HEK293T (cell line): ENCODE results near the gene EPHA4.

Experiments used
- CTCF ChIA-PET: fragments of 350-600 bp; formaldehyde crosslinking; extraction: SDS; loops from one replicate; lab custom pipeline; 2021; ENCODE audit warnings: antibody characterized with exemption, inconsistent platforms; lab: Yijun Ruan, JAX
- POLR2A ChIA-PET: fragments of 350-600 bp; formaldehyde crosslinking; extraction: SDS; loops from one replicate; lab custom pipeline; 2020; ENCODE audit warnings: antibody characterized with exemption, inconsistent platforms; lab: Yijun Ruan, JAX
- DNase-seq: peaks from one replicate; pipeline ENCODE4 v3.0.0; 2012; ENCODE audit warnings: mixed read lengths; ENCODE audit errors: extremely low spot score
- ARNT ChIP-seq: fragments of 450-650 bp; IDR thresholded peaks from 2 replicates; pipeline ENCODE4 v1.6.1; 2017; ENCODE audit warnings: mild to moderate bottlenecking
- BHLHE40 ChIP-seq: fragments of 450-650 bp; IDR thresholded peaks from 2 replicates; pipeline ENCODE4 v1.6.1; 2016; ENCODE audit warnings: mild to moderate bottlenecking, moderate library complexity, borderline replicate concordance
- CTBP1 ChIP-seq: fragments of 450-650 bp; IDR thresholded peaks from 2 replicates; pipeline ENCODE4 v1.6.1; 2016; ENCODE audit warnings: borderline replicate concordance
- ELF4 ChIP-seq: fragments of 450-650 bp; IDR thresholded peaks from 2 replicates; pipeline ENCODE4 v1.6.1; 2017; ENCODE audit warnings: antibody characterized with exemption
- FOXA1 ChIP-seq: fragments of 450-650 bp; IDR thresholded peaks from 2 replicates; pipeline ENCODE4 v1.6.1; 2016; ENCODE audit warnings: mild to moderate bottlenecking
- FOXK2 ChIP-seq: fragments of 450-650 bp; IDR thresholded peaks from 2 replicates; pipeline ENCODE4 v1.6.1; 2016; ENCODE audit warnings: mild to moderate bottlenecking
- FOXM1 ChIP-seq: fragments of 450-650 bp; IDR thresholded peaks from 2 replicates; pipeline ENCODE4 v1.6.1; 2017; ENCODE audit warnings: mild to moderate bottlenecking, borderline replicate concordance
- HDGF ChIP-seq: fragments of 450-650 bp; IDR thresholded peaks from 2 replicates; pipeline ENCODE4 v1.6.1; 2017; ENCODE audit warnings: antibody characterized with exemption, borderline replicate concordance
- L3MBTL2 ChIP-seq: fragments of 450-650 bp; conservative IDR thresholded peaks from 2 replicates; pipeline ENCODE4 v1.6.1; 2016; ENCODE audit warnings: mild to moderate bottlenecking
- LEF1 ChIP-seq: fragments of 450-650 bp; IDR thresholded peaks from 2 replicates; pipeline ENCODE4 v1.6.1; 2017; ENCODE audit warnings: mild to moderate bottlenecking, borderline replicate concordance
- NFRKB ChIP-seq: fragments of 450-650 bp; IDR thresholded peaks from 2 replicates; pipeline ENCODE4 v1.6.1; 2016; ENCODE audit warnings: mild to moderate bottlenecking, moderate library complexity
- PKNOX1 ChIP-seq: fragments of 450-650 bp; IDR thresholded peaks from 2 replicates; pipeline ENCODE4 v1.6.1; 2016
- SP1 ChIP-seq: fragments of 450-650 bp; IDR thresholded peaks from 2 replicates; pipeline ENCODE4 v1.6.1; 2017
- SUZ12 ChIP-seq: fragments of 450-650 bp; IDR thresholded peaks from 2 replicates; pipeline ENCODE4 v1.6.1; 2016; ENCODE audit warnings: mild to moderate bottlenecking
- TARDBP ChIP-seq: fragments of 450-650 bp; IDR thresholded peaks from 2 replicates; pipeline ENCODE4 v1.6.1; 2016
- ZNF384 ChIP-seq: fragments of 450-650 bp; IDR thresholded peaks from 2 replicates; pipeline ENCODE4 v1.6.1; 2016

The EPHA4 gene

GRCh38 chr2:221573430-221574230, 1.5 kb upstream of the EPHA4 start:
- DNase-seq, result peak; percentile 82
- CTCF ChIA-PET, result interaction anchor here (0.6 to 1.5 kb wide), 5 partner anchors 202 to 497 kb away, joined by 3 read pairs; no protein-coding TSS in a partner anchor
- peak; percentile 13; the same call in 1 of the 2 replicates for TF ChIP-seq CTBP1
- TF ChIP-seq FOXA1, result no peak
- TF ChIP-seq L3MBTL2, result peak; percentile 94
- POLR2A ChIA-PET, result interaction anchor here (0.7 to 1.2 kb wide), 2 partner anchors 9 to 159 kb away, joined by 3 read pairs; no protein-coding TSS in a partner anchor

GRCh38 chr2:221572821-221573429, 821 bp upstream of the EPHA4 start:
- POLR2A ChIA-PET, result interaction anchor here (0.7 to 1.2 kb wide), 2 partner anchors 10 to 158 kb away, joined by 3 read pairs; no protein-coding TSS in a partner anchor
- CTCF ChIA-PET, result interaction anchor here (0.6 to 1.5 kb wide), 5 partner anchors 201 to 504 kb away, joined by 3 read pairs; no protein-coding TSS in a partner anchor
- TF ChIP-seq FOXA1, result no peak
- TF ChIP-seq HDGF, result no peak
- TF ChIP-seq FOXK2, result no peak
- TF ChIP-seq FOXM1, result no peak
- no peak for TF ChIP-seq TARDBP
- no peak for TF ChIP-seq SUZ12
- no peak for TF ChIP-seq LEF1
- no peak for TF ChIP-seq BHLHE40
- peak; percentile 44 for DNase-seq

- TF ChIP-seq ARNT, result no peak
- peak; percentile 31; the same call in 1 of the 2 replicates for TF ChIP-seq L3MBTL2
- DNase-seq, result peak; percentile 23
- POLR2A ChIA-PET, result interaction anchor here (1.3 kb wide), 1 partner anchor 95 kb away, joined by 4 read pairs; no protein-coding TSS in a partner anchor
- CTCF ChIA-PET, result no interaction called here
Observed at GRCh38 chr2:221571551-221572218, 419 bp downstream of the EPHA4 start.

GRCh38 chr2:221571025-221571550, 1.0 kb downstream of the EPHA4 start:
- DNase-seq, result no peak
- POLR2A ChIA-PET, result interaction anchor here (1.3 kb wide), 1 partner anchor 95 kb away, joined by 4 read pairs; no protein-coding TSS in a partner anchor
- CTCF ChIA-PET, result no interaction called here
- TF ChIP-seq SUZ12 (no peak), ELF4 (no peak), BHLHE40 (no peak), TARDBP (no peak), PKNOX1 (no peak), FOXA1 (no peak), FOXK2 (no peak), HDGF (no peak), ZNF384 (no peak)

GRCh38 chr2:221570321-221570935, 1.7 kb downstream of the EPHA4 start:
- DNase-seq, result peak; percentile 21
- POLR2A ChIA-PET, result no interaction called here
- CTCF ChIA-PET, result no interaction called here

More at GRCh38 chr2:221570321-221570935, 1.7 kb downstream of the EPHA4 start:
- peak; percentile 86 for TF ChIP-seq CTBP1
- peak; percentile 27; the same call in 1 of the 2 replicates for TF ChIP-seq PKNOX1
- no peak for TF ChIP-seq ELF4
- TF ChIP-seq FOXK2, result no peak
- TF ChIP-seq SUZ12, result no peak
- no peak for TF ChIP-seq FOXA1
- no peak for TF ChIP-seq ZNF384
- no peak for TF ChIP-seq SP1
- no peak for TF ChIP-seq BHLHE40
- no peak for TF ChIP-seq ARNT
- no peak for TF ChIP-seq LEF1
- no peak for TF ChIP-seq L3MBTL2
- no peak for TF ChIP-seq HDGF
- TF ChIP-seq NFRKB, result no peak
- no peak for TF ChIP-seq TARDBP
- no peak for TF ChIP-seq FOXM1
